Adrenal gland (tissue), 12 donors: ENCODE data around the gene KLRC4. TPM values are rescaled to one million over a fixed set of nuclear protein-coding genes. Genes with fewer than 3 reads are reported as not detected.
"Not testable (repeated sequence)": the region's sequence is repeated elsewhere in the genome, so short reads cannot be mapped to it uniquely, and the experiment has no call there.

Source experiments
- DNase-seq, 7 donors: peaks; one replicate each; pipeline ENCODE4 v3.0.0-alpha.2; 2019 to 2020
- H3K27ac ChIP-seq, 5 donors: fragments of 200-600 bp; sonication (generic) in 4 of 5; 1 replicate in 3 of 5; 2 replicates in 2 of 5; pipeline versions ENCODE4 v1.5.1 to v1.8.0; 2016 to 2020; ENCODE audit warnings: mild to moderate bottlenecking in 1 of 5
- H3K27me3 ChIP-seq: fragments of 200-600 bp; 2 replicates; pipeline ENCODE4 v1.8.0; 2021
- H3K36me3 ChIP-seq, 2 donors: fragments of 200-600 bp; replicated peaks in 1 of 2; 1 replicate in 1 of 2; 2 replicates in 1 of 2; pipeline versions ENCODE4 v1.5.1 to v1.8.0; 2018 to 2022
- H3K4me1 ChIP-seq, 2 donors: fragments of 200-600 bp; replicated peaks in 1 of 2; 1 replicate in 1 of 2; 2 replicates in 1 of 2; pipeline versions ENCODE4 v1.5.1 to v1.8.0; 2018 to 2021
- H3K4me3 ChIP-seq, 4 donors: fragments of 200-600 bp; sonication (generic) in 3 of 4; one replicate each; pipeline ENCODE4 v1.5.1; 2016 to 2018
- H3K9me3 ChIP-seq, 3 donors: fragments of 200-600 bp; sonication (generic) in 1 of 3; replicated peaks in 1 of 3; 1 replicate in 2 of 3; 2 replicates in 1 of 3; pipeline versions ENCODE4 v1.5.1 to v1.8.0; 2016 to 2021
- POLR2A ChIP-seq, 2 donors: fragments of 450-650 bp; IDR thresholded peaks; one replicate each; pipeline ENCODE4 v1.6.1; 2017; ENCODE audit warnings: antibody characterized with exemption in 2 of 2, mild to moderate bottlenecking in 2 of 2, moderate library complexity in 1 of 2
- WGBS, 4 donors: extraction: QIAGEN DNeasy Blood & Tissue Kit in 2 of 4; methylation state at CpG; one replicate each; pipeline versions ENCODE4 v1.1.5 to v1.1.7; 2013 to 2017; 5-methylcytosine and 5-hydroxymethylcytosine counted together
- intact Hi-C, 2 donors: fragments of 100-400 bp; cut with DNase I; formaldehyde crosslinking; loops; one replicate each; pipeline versions ENCODE4 v1.14.1 to v1.15.0; 2022 to 2023
- polyA plus RNA-seq, 3 donors: library from polyadenylated mRNA; stranded (reverse); fragments of 200-250 nt in 2 of 3; fragments of 350-450 nt in 1 of 3; fragmentation: Illumina TruSeq in 1 of 3; extraction: RNeasy Lipid Tissue Mini Kit (QIAGEN cat#74804) in 1 of 3; gene quantifications; one replicate each; pipeline ENCODE4 v1.2.3, GENCODE V29; 2013 to 2014
- total RNA-seq, 9 donors: library from RNA; depleted of rRNA in 4 of 9; stranded (reverse); fragments of >200 nt in 4 of 9; fragments of 120-200 nt in 1 of 9; fragmentation: NEBNext Ultra II Directional in 1 of 9; extraction: Animal tissue kit (Norgen Biotek cat#: 25700) in 1 of 9; gene quantifications; one replicate each; pipeline versions ENCODE4 v1.1.0 to v1.2.4, GENCODE V29; 2013 to 2023
- TF ChIP-seq, protein P1 (sequence below), 6 experiments: fragments of 450-650 bp in 4 of 6; fragments of 200-600 bp in 2 of 6; sonication (generic) in 1 of 6; IDR thresholded peaks; 1 replicate in 5 of 6; 2 replicates in 1 of 6; pipeline versions ENCODE4 v1.5.1 to v1.8.0; 2016 to 2021; ENCODE audit warnings: antibody characterized with exemption in 6 of 6, mild to moderate bottlenecking in 2 of 6, moderate library complexity in 1 of 6
- donor health status: healthy with polysubstance abuse.
- donor health status: Bipolar disorder and iron deficiency.
- donor health status: DM: yes; HTN: yes; CAD: no.
- donor health status: DM: no; HTN: no; CAD: no.
- donor health status: DM: no; HTN: no; CAD: no.
- donor health status: DM: yes; HTN: yes; CAD: no.

KLRC4 gene
- total and polyA plus RNA-seq, 12 donors, result 0.22 TPM; not detected in 11

DNA sequence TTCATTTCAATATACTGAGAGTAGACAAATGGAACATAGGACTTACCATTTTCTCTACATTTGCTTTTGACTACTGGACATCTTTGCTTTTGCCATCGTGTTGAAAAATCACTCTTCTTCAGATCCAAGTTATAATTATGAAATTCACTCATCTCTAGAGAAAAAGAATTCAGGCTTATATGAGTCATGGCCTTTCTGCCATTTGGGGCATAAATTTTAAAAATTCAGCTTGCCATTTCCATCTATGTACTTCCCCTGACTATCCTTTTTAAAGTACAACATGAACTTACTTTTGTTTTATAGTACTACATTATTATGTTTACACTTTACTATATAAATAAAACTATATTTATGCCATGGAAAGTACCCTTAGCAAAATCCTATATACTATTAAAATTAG, 22.7 kb downstream of the KLRC4 start:
- WGBS, 4 donors, result 51 to 91% (median 64%) methylated on average over 1 of the region's 1 CpG

DNA sequence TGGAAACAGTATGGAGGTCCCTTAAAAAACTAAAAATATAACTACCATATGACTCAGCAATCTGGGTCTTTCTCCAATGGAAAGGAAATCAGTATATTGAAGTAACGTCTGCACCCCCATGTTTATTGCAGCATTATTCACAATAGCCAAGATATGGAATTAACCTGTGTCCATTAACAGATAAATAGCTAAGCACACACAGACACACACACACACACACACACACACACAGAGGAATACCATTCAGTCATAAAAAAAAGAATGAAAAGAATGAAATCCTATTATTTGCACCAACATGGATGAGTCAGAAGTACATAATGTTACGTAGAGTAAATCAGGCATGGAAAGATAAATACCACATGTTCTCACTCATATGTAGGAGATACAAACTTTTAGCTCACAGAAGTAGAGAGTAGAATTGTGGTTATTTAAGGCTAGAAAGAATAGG, 24.4 kb downstream of the KLRC4 start:
- intact Hi-C loops, result no loop called here
- no peak overlapping the region for H3K4me3 ChIP-seq
- H3K36me3 ChIP-seq, result no peaks in the 10 kb centered on the region
- H3K9me3 ChIP-seq, result no peaks in the 10 kb centered on the region
- DNase-seq, result no peak
- no peaks in the 10 kb centered on the region for H3K4me1 ChIP-seq
- H3K27ac ChIP-seq, result no peak overlapping the region
- 71 to 85% (median 82%) methylated on average over 2 of the region's 2 CpGs for WGBS, 4 donors
- H3K27me3 ChIP-seq, result no peaks in the 10 kb centered on the region
- no peak for TF ChIP-seq POLR2A (IDR thresholded peaks at IDR 0.05)
- TF ChIP-seq, protein P1, sequence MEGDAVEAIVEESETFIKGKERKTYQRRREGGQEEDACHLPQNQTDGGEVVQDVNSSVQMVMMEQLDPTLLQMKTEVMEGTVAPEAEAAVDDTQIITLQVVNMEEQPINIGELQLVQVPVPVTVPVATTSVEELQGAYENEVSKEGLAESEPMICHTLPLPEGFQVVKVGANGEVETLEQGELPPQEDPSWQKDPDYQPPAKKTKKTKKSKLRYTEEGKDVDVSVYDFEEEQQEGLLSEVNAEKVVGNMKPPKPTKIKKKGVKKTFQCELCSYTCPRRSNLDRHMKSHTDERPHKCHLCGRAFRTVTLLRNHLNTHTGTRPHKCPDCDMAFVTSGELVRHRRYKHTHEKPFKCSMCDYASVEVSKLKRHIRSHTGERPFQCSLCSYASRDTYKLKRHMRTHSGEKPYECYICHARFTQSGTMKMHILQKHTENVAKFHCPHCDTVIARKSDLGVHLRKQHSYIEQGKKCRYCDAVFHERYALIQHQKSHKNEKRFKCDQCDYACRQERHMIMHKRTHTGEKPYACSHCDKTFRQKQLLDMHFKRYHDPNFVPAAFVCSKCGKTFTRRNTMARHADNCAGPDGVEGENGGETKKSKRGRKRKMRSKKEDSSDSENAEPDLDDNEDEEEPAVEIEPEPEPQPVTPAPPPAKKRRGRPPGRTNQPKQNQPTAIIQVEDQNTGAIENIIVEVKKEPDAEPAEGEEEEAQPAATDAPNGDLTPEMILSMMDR (IDR thresholded peaks at IDR 0.05), result no peak

More for the DNA sequence above, 22.7 kb downstream of the KLRC4 start:
- intact Hi-C loops, result no loop called here
- Histone ChIP-seq H3K4me3 (no peak overlapping the region), H3K27ac (no peak overlapping the region), H3K9me3 (no peaks in the 10 kb centered on the region), H3K36me3 (no peaks in the 10 kb centered on the region), H3K4me1 (no peaks in the 10 kb centered on the region), H3K27me3 (no peaks in the 10 kb centered on the region)
- no peak for TF ChIP-seq POLR2A (IDR thresholded peaks at IDR 0.05)
- TF ChIP-seq, protein P1 (IDR thresholded peaks at IDR 0.05), result no peak
- DNase-seq, result no peak

DNA sequence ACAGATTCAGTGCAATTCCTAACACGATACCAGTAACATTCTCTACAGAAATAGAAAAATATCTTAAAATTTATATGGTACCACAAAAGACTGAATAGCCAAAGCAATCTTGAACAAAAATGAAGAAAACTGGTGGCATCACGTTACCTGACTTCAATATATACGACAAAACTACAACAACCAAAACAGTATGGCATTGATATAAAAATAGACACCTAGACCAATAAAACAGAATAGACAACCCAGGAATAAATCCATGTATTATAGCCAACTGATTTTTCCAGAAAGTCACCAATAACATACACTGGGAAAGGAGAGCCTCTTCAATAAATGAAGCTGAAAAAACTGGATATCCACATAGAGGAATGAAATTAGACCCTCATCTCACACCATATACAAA, 25.4 kb downstream of the KLRC4 start:
- Histone ChIP-seq H3K27me3 (no peaks in the 10 kb centered on the region), H3K4me1 (no peaks in the 10 kb centered on the region), H3K9me3 (no peaks in the 10 kb centered on the region), H3K4me3 (no peak overlapping the region), H3K36me3 (no peaks in the 10 kb centered on the region), H3K27ac (no peak overlapping the region)
- no peak for TF ChIP-seq POLR2A (IDR thresholded peaks at IDR 0.05)
- TF ChIP-seq, protein P1 (IDR thresholded peaks at IDR 0.05), result no peak
- intact Hi-C loops, result no loop called here
- no peak for DNase-seq
- WGBS, 4 donors, result 82 to 91% (median 90%) methylated on average over 3 of the region's 3 CpGs

DNA sequence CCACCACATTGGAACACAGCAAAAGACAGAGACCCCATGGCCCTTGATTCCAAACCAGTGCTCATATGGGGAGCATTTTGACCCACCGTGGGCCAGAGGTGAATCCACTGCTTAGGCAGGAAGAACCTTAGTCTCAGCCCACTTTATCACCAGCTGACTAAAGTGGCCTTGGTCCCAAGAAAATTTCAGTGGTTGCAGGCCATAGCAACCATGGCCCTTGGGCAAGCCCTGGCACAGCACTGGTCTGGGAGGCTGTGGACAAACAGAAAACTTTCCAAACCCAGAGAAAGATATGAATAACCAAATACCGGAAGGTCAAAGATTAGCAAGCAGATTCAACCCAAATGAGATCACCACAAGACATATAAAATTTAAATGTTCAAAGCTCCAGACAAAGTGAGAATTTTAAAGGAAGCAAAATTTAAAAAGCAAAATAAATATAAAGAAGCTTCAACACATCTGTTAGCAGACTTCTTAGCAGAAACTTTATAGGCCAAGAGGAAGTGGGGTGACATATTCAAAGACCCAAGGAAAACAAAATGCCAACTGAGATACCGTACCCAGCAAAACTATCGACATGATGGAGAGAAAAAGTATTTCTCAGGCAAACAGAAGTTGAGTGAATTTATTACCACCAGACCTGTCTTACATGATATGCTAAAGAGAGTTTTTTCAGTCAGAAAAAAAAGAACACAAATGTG, 27.5 kb downstream of the KLRC4 start:
- TF ChIP-seq, protein P1 (IDR thresholded peaks at IDR 0.05), result no peak
- no peak for TF ChIP-seq POLR2A (IDR thresholded peaks at IDR 0.05)
- H3K36me3 ChIP-seq, result no peaks in the 10 kb centered on the region
- no peaks in the 10 kb centered on the region for H3K9me3 ChIP-seq
- H3K4me3 ChIP-seq, result no peak overlapping the region
- H3K27me3 ChIP-seq, result no peaks in the 10 kb centered on the region
- no peak for DNase-seq
- H3K4me1 ChIP-seq, result no peaks in the 10 kb centered on the region
- intact Hi-C loops, result no loop called here
- 80 to 95% (median 87%) methylated on average over 4 of the region's 4 CpGs for WGBS, 4 donors
- no peak overlapping the region for H3K27ac ChIP-seq

GRCh38 chr12:10378737-10379136, 30.8 kb downstream of the KLRC4 start:
- H3K27ac ChIP-seq, H3K36me3 ChIP-seq, DNase-seq, intact Hi-C loops, H3K9me3 ChIP-seq, H3K27me3 ChIP-seq, H3K4me1 ChIP-seq, H3K4me3 ChIP-seq: not testable (repeated sequence)
- 79 to 95% (median 92%) methylated on average over 2 of the region's 2 CpGs for WGBS, 4 donors
